Lower leg skin (tissue), 3 donors: ENCODE results near the gene PBX1.

ENCODE experiments used
- CTCF ChIP-seq, 3 donors: fragments of 450-650 bp; IDR thresholded peaks; one replicate each; pipeline ENCODE4 v1.5.1; 2016; ENCODE audit warnings: antibody characterized with exemption in 3 of 3, mild to moderate bottlenecking in 3 of 3, moderate library complexity in 2 of 3
- POLR2A ChIP-seq, 2 donors: fragments of 450-650 bp; IDR thresholded peaks; one replicate each; pipeline ENCODE4 v1.6.1; 2016 to 2017; ENCODE audit warnings: antibody characterized with exemption in 2 of 2, mild to moderate bottlenecking in 1 of 2, moderate library complexity in 1 of 2

GRCh38 chr1:164706606-164706987, 147.6 kb downstream of the PBX1 start:
- TF ChIP-seq CTCF (IDR thresholded peaks at IDR 0.05) (no peak), POLR2A (IDR thresholded peaks at IDR 0.05) (no peak)
